Activated B cell treated with CpG ODN at 0.5 μM for 24 hours (primary cell): ENCODE data around the gene PTPRD. TPM values are rescaled to one million over a fixed set of nuclear protein-coding genes. Genes with fewer than 3 reads are reported as not detected.
"Not testable (repeated sequence)": the region's sequence is repeated elsewhere in the genome, so short reads cannot be mapped to it uniquely, and the experiment has no call there.

ENCODE experiments used
- ATAC-seq: fragments of 200-7000 bp; cut with Tn5 transposase; one replicate; pipeline ENCODE4 v1.10.0; 2021; ENCODE audit warnings: low read depth, mild to moderate bottlenecking, moderate library complexity
- CTCF ChIA-PET: fragments of 350-600 bp; sonication (Branson Sonifier 250); formaldehyde crosslinking; loops from one replicate; lab custom pipeline; 2021; ENCODE audit warnings: antibody characterized with exemption; lab: Charles Lee
- POLR2A ChIA-PET: fragments of 350-600 bp; sonication (Branson Sonifier 250); formaldehyde crosslinking; loops from one replicate; lab custom pipeline; 2021; ENCODE audit warnings: antibody characterized with exemption; lab: Charles Lee
- DNase-seq: peaks from one replicate; pipeline ENCODE4 v3.0.0; 2022
- H3K27ac Mint-ChIP-seq: one replicate; pipeline ENCODE4 v1.8.0; 2020; ENCODE audit warnings: mixed read lengths
- H3K27me3 Mint-ChIP-seq: one replicate; pipeline ENCODE4 v1.8.0; 2021; ENCODE audit warnings: mixed read lengths
- H3K36me3 Mint-ChIP-seq: one replicate; pipeline ENCODE4 v1.8.0; 2021; ENCODE audit warnings: low read depth, mixed read lengths
- H3K4me1 Mint-ChIP-seq: one replicate; pipeline ENCODE4 v1.8.0; 2021; ENCODE audit warnings: mixed read lengths
- H3K4me3 Mint-ChIP-seq: one replicate; pipeline ENCODE4 v1.8.0; 2020; ENCODE audit warnings: mild to moderate bottlenecking, mixed read lengths
- H3K9me3 Mint-ChIP-seq: one replicate; pipeline ENCODE4 v1.8.0; 2020; ENCODE audit warnings: mixed read lengths
- CTCF ChIP-seq: fragments of 200-600 bp; IDR thresholded peaks from one replicate; pipeline ENCODE4 v1.8.0; 2022; ENCODE audit warnings: antibody characterized with exemption, mild to moderate bottlenecking
- intact Hi-C: fragments of 100-400 bp; cut with micrococcal nuclease; formaldehyde crosslinking; loops from one replicate; pipeline ENCODE4 v1.15.1; 2024
- total RNA-seq: library from RNA; stranded (reverse); gene quantifications from 2 replicates; pipeline ENCODE4 v1.2.3, GENCODE V29; 2022

The PTPRD gene
- total RNA-seq, 1 donor from 2014 or later: 0.04 TPM

- H3K9me3 Mint-ChIP-seq: no peaks in the 10 kb centered on the region
- DNase-seq: no peak
- ATAC-seq: no peak
- TF ChIP-seq CTCF: no peak
- H3K27me3 Mint-ChIP-seq: no peaks in the 10 kb centered on the region
- H3K4me1 Mint-ChIP-seq: no peaks in the 10 kb centered on the region
- no peak overlapping the region for H3K4me3 Mint-ChIP-seq
- intact Hi-C loops: no loop called here
- H3K27ac Mint-ChIP-seq: no peak overlapping the region
- ChIA-PET POLR2A (no interaction called here), CTCF (no interaction called here)
- no peaks in the 10 kb centered on the region for H3K36me3 Mint-ChIP-seq
Observed at GRCh38 chr9:9337129-9337528, 1275.7 kb downstream of the PTPRD start.

DNA sequence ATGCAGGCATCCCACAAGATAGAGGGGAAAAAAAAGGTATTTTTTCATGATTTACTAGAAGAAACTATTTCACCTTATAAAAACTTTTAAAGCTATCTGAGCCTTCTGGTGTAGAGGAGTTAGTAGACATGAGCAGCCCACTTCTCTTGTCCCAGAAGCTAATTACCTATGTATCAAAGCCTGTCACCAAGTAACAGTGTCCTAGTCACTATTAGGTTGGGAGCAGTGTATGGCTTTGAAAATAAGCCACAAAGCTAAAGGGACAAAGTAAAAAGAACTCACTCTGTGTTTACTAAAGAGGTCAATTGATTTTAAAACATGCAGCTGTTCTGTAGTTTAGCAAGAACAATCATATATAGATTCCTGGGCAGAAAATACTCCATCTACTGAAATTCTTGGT is 1286.1 kb downstream of the PTPRD start:
- intact Hi-C loops: no loop called here
- Mint-ChIP-seq H3K27ac (no peak overlapping the region), H3K4me3 (no peak overlapping the region), H3K4me1 (no peaks in the 10 kb centered on the region), H3K9me3 (no peaks in the 10 kb centered on the region), H3K27me3 (no peaks in the 10 kb centered on the region), H3K36me3 (no peaks in the 10 kb centered on the region)
- POLR2A ChIA-PET: no interaction called here
- TF ChIP-seq CTCF: no peak
- DNase-seq (no peak), ATAC-seq (no peak)
- CTCF ChIA-PET: no interaction called here

DNA sequence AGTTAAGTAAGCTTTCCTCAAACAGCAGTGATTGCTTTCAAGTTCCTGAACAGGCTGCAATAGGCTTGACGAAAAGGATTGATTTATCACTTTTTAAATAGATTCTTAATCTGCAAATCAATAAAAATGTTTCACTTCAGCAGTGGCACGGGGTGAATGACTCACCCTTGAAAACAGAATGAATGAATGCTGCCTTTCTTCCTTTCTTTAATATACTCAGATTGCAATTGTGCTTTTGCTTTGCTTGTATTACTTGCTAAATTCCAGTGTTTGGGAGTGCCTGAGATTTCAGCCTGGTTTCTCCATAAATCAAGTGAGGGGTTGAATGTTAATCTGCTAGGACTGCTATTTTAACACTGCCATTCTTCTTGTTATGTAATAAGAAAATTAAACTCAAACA is 1293.8 kb downstream of the PTPRD start:
- Mint-ChIP-seq H3K9me3 (no peaks in the 10 kb centered on the region), H3K4me3 (no peak overlapping the region), H3K27me3 (no peaks in the 10 kb centered on the region), H3K27ac (no peak overlapping the region), H3K4me1 (no peaks in the 10 kb centered on the region), H3K36me3 (no peaks in the 10 kb centered on the region)
- DNase-seq (no peak), ATAC-seq (no peak)
- intact Hi-C loops: no loop called here
- CTCF ChIA-PET: no interaction called here
- no peak for TF ChIP-seq CTCF
- POLR2A ChIA-PET: no interaction called here

GRCh38 chr9:9310743-9311142 is 1302.1 kb downstream of the PTPRD start:
- ATAC-seq, H3K27ac Mint-ChIP-seq, H3K4me1 Mint-ChIP-seq, H3K9me3 Mint-ChIP-seq, intact Hi-C loops, POLR2A ChIA-PET, H3K27me3 Mint-ChIP-seq, H3K4me3 Mint-ChIP-seq, H3K36me3 Mint-ChIP-seq, DNase-seq: not testable (repeated sequence)
- CTCF ChIA-PET: interaction anchor here (0.6 kb wide), 1 partner anchor 57 kb away, joined by 3 read pairs; no protein-coding TSS in a partner anchor

DNA sequence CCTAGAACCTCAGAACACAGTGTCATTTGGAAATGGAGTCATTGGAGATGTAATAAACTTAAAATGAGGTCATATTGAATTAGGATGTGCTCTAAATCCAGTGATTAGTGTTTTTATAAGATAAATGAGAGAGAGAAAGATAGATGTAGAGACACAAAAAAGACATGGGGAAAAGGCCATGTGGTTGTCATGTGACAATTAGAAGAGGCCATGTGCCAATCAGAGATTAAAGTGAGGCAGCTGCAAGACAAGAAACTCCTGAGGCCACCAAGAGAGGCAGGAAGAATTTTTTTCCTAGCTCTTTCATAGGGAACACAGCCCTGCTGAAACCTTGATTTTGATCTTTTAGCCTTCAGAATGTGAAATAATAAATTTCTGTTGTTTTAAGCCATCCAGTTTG is 1307.2 kb downstream of the PTPRD start:
- no peaks in the 10 kb centered on the region for H3K36me3 Mint-ChIP-seq
- ATAC-seq (no peak), DNase-seq (no peak)
- H3K27me3 Mint-ChIP-seq: no peaks in the 10 kb centered on the region
- ChIA-PET CTCF (no interaction called here), POLR2A (interaction anchor here (0.6 kb wide), 1 partner anchor 16 kb away, joined by 7 read pairs; no protein-coding TSS in a partner anchor)
- no peak overlapping the region for H3K27ac Mint-ChIP-seq
- no peaks in the 10 kb centered on the region for H3K4me1 Mint-ChIP-seq
- no peaks in the 10 kb centered on the region for H3K9me3 Mint-ChIP-seq
- H3K4me3 Mint-ChIP-seq: no peak overlapping the region
- intact Hi-C loops: no loop called here
- no peak for TF ChIP-seq CTCF

DNA sequence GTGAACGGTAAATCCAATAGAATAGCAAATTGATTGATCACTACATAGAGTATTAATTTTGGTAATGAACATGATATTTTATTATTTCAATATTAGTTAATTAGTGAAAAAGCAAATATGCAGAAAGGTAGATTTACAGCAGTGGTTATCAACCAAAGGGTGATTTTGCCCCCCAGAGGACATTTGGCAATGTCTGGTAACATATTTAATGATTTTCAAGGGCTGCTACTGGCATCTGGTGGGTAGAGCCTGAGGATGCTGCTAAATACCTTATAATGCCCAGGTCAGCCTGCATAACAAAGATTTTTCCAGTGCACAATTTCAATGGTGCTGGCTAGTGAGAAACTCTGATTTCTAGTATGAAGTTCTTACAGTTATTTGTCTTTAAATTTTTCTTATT is 1313.7 kb downstream of the PTPRD start:
- no peaks in the 10 kb centered on the region for H3K4me1 Mint-ChIP-seq

More for the DNA sequence above, 1313.7 kb downstream of the PTPRD start:
- DNase-seq (no peak), ATAC-seq (no peak)
- no peak overlapping the region for H3K4me3 Mint-ChIP-seq
- no peak for TF ChIP-seq CTCF
- H3K36me3 Mint-ChIP-seq: no peaks in the 10 kb centered on the region
- no peaks in the 10 kb centered on the region for H3K27me3 Mint-ChIP-seq
- intact Hi-C loops: no loop called here
- no peak overlapping the region for H3K27ac Mint-ChIP-seq
- POLR2A ChIA-PET: no interaction called here
- no peaks in the 10 kb centered on the region for H3K9me3 Mint-ChIP-seq
- CTCF ChIA-PET: no interaction called here
